Kidney glomerular epithelial cell (primary cell): ENCODE data around the gene RNASE9.
"Not testable (repeated sequence)": the region's sequence is repeated elsewhere in the genome, so short reads cannot be mapped to it uniquely, and the experiment has no call there.

Experiments
- DNase-seq: peaks from one replicate; lab custom pipeline; 2025; lab: John Stamatoyannopoulos, UW

The RNASE9 gene

DNA sequence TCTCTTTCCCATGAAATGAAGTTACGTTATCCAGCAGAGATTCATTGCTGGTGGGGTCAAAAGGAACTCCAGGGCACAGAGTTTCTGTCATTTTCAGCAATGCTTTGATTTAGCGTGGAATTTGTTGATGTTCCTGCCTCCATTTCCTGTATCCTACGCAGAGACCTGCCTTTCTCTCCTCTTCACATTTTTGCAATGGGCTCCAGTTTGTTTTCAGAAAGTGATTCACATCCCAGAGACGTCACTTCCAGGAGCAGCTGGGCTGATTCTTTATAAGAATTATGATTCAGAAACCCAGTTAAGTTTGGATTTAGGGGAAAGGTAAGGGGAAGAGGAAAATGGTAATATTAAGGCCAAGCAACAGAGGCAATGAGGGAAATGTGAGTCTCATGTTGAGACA lies 43.9 kb downstream of the RNASE9 start:
- no peak for DNase-seq

DNA sequence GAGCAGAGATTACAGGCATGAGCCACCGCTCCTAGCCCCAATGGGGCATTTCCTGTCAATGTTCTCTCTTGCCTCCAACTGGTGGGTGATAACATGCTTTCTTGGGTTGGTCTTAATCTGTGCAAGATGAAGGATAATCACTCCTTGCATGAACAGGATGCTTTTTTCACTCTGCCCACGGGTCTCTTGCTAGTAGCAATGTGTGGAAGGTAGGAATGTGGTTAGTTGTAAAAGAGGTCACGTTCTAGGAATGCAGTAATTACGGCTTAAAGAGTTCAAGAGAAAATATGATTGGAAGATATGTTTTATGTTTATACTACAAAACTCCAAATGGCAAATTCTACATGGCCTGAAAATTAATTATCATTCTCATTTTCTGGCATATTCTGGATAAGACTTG lies 45.0 kb downstream of the RNASE9 start:
- DNase-seq = no peak

DNA sequence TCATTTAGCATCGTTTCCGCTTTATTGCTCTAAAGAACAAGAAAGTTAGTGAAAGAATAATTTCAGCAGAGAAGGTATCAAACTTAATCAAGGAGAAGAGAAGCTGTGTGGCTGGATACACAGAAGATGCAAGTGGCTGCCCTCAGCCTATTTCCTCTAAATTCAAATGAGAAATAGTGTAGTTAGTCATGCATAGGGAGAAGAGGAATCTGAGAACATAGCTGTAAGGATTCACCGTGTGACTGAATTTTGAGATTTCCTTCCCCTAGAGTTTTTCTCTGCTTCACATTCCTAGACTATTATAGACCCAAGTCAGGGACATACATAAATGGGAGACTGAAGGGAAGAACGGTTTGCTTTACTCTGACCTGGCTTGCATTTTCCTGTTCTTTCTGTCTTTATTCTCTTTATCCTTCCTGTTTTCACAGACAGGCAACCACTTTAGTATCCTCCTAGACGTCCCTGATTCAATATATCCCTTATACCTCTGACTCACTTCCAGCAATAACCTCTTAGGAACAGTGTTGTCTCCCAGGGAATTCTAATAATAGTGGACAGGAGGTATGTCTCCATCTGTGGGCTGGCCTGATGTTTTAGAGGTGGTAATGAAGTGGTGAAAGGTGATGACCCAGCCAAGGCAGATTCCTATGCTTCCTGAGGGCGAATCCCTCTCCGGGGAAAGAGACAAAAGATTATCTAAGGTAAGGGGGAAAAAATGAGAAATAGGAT lies 48.5 kb downstream of the RNASE9 start:
- DNase-seq = peak; percentile 23

DNA sequence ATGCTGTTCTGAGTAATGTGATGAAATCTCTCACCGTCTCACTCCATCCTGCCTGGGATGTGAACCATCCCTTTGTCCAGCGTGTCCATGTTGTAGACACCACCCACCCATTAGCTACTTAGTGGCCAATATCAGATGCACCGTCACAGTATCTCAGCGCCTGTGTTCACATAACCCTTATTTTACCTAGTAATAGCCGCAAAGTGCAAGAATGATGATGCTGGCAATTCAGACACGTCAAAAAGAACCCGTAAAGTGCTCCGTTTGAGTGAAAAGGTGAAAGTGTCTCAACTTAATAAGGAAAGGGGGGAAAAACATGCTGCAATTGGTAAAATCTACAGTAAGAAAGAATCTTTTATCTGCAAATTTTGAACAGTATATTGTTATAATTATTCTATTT lies 52.5 kb downstream of the RNASE9 start:
- no peak for DNase-seq

DNA sequence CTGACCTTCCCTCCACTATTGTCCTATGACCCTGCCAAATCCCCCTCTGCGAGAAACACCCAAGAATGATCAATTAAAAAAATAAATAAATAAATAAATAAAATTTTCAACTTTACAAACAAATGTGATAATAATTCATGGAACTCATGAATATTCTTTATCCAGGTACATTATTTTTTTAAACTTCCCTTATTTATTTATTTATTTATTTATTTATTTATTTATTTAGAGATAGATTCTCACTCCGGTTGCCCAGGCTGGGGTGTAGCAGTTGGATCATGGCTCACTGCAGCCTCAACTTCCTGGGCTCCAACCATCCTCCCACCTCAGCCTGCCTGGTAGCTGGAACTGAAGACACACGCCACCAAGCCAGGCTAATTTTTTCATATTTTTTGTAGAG lies 53.3 kb downstream of the RNASE9 start:
- not testable (repeated sequence) for DNase-seq

DNA sequence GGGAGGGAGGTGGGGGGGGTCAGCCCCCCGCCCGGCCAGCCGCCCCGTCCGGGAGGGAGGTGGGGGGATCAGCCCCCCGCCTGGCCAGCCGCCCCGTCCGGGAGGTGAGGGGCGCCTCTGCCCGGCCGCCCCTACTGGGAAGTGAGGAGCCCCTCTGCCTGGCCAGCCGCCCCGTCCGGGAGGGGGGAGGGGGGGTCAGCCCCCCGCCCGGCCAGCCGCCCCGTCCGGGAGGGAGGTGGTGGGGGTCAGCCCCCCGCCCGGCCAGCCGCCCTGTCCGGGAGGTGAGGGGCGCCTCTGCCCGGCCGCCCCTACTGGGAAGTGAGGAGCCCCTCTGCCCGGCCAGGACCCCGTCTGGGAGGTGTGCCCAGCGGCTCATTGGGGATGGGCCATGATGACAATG lies 54.1 kb downstream of the RNASE9 start:
- not testable (repeated sequence) for DNase-seq

DNA sequence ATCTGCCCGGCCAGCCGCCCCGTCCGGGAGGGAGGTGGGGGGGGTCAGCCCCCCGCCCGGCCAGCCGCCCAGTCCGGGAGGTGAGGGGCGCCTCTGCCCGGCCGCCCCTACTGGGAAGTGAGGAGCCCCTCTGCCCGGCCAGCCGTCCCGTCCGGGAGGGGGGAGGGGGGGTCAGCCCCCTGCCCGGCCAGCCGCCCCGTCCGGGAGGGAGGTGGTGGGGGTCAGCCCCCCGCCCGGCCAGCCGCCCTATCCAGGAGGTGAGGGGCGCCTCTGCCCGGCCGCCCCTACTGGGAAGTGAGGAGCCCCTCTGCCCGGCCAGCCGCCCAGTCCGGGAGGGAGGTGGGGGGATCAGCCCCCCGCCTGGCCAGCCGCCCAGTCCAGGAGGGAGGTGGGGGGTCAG lies 54.6 kb downstream of the RNASE9 start:
- not testable (repeated sequence) for DNase-seq
